ENCODE results near the gene MPL.

The MPL gene

DNA sequence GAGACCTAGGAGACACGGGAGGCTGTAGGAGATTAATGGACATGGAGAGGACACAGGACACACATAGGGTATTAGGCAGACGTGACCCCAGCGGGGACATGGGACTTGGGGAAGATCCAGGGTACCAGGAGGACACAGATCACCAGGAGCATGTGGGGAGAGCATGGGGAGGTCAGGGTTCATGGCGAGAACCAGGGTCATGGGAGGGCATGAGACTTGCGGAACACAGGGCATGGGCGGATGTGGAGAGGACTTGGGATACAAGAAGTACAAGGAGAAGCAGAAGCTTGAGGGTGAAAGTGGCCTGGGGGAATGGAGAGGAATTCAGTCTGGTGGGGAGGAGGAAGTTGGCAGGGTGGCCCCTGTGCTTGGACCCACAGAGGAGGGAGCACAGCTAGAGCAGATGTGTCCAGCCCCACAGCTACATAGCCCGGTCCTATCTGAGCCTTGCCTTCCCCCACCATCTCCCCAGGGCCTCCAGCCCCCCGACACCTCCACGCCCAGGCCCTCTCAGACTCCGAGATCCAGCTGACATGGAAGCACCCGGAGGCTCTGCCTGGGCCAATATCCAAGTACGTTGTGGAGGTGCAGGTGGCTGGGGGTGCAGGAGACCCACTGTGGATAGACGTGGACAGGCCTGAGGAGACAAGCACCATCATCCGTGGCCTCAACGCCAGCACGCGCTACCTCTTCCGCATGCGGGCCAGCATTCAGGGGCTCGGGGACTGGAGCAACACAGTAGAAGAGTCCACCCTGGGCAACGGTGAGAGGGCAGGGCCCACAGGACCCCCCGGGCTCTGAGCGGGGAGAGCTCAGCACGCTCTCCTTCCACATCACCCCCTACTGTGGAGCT is 24.7 kb upstream of the MPL start:
- TF ChIP-seq GATA3 (IDR thresholded peaks at IDR 0.05; ENCODE audit: low read depth, low read length) (no peak), GATA2 (IDR thresholded peaks at IDR 0.05; ENCODE audit: low read depth, low read length) (no peak)

DNA sequence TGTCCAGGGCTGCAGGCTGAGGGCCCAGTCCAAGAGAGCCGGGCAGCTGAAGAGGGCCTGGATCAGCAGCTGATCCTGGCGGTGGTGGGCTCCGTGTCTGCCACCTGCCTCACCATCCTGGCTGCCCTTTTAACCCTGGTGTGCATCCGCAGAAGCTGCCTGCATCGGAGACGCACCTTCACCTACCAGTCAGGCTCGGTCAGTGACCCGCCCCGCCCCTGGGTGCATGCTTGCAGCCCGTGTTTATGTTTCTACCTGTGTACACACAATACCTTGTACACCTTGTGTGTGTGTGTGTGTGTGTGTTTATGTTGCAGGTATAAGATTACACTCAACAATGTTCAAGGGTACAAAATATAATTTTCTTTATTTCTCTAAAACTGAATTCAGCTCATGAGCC is 23.8 kb upstream of the MPL start:
- TF ChIP-seq GATA3 (IDR thresholded peaks at IDR 0.05; ENCODE audit: low read depth, low read length) (no peak), GATA2 (IDR thresholded peaks at IDR 0.05; ENCODE audit: low read depth, low read length) (no peak)

DNA sequence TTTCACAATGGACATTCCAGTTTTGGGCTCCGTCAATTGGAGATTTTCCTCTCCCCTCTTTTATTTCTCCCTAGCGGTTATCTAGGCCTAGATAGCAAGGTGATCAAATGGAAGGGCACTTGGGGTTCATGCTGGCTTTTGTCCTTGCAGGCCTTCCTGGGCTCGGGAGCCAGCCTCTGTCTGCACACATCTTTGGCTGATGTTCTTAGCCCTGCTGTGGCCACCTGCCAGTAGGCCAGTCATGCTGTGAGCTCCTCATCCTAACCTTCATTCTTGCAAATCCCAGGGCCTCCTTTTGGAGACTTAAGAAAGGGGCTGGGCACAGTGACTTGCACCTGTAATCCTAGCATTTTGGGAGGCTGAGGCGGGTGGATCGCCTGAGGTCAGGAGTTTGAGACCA is 23.4 kb upstream of the MPL start:
- TF ChIP-seq GATA3 (IDR thresholded peaks at IDR 0.05; ENCODE audit: low read depth, low read length) (no peak), GATA2 (IDR thresholded peaks at IDR 0.05; ENCODE audit: low read depth, low read length) (no peak)

DNA sequence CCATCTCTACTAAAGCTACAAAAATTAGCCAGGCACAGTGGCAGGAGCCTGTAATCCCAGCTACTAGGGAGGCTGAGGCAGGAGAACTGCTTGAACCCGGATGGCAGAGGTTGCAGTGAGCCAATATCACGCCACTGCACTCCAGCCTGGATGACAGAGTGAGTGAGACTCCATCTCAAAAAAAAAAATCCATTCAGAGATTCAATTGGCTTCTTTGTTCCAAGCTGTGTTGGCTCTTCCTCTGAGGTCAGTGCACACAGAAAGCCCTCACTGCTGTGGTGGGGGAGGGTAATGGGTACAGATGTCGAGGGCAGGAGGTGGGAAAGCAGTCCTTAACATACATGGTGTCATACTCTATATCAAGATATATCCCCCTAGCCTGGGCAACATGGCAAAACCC is 22.1 kb upstream of the MPL start:
- TF ChIP-seq GATA3 (IDR thresholded peaks at IDR 0.05; ENCODE audit: low read depth, low read length), result no peak
- no peak for TF ChIP-seq GATA2 (IDR thresholded peaks at IDR 0.05; ENCODE audit: low read depth, low read length)

DNA sequence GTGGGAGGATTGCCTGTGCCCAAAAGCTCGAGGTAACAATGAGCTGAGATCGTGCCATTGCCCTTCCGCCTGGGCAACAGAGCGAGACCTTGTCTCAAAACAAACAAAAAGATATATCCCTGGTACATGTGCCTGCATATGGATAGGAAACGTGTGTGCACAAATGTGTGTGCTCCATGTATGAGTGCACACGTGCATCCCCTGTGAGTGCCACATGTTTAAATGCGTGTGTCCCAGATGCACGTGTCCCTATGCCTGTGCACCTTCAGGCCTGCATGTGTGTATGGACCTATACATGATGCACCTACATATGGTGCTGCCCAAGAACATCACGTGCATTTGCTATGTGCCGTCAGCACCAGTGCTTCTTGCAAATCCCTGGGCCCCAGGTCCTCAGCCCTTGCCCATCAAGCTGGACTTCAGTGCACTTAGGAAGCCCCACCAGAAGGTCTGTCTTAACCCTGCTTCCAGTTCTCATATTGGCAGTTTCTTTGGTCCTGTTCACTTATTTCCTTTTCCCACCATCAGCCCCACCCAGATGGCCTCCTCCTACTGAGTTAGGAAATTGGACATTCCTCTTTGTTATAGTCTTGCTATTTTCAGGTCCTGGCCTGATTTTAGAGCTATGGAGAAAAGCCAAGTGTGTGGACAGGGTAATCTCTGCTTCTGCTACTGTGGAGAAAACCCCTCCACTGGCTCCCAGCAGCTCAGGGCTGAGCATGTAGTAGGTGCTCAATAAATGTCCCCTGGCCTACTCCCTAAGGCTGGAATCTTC is 21.5 kb upstream of the MPL start:
- TF ChIP-seq GATA2 (IDR thresholded peaks at IDR 0.05; ENCODE audit: low read depth, low read length), result no peak
- TF ChIP-seq GATA3 (IDR thresholded peaks at IDR 0.05; ENCODE audit: low read depth, low read length), result no peak

DNA sequence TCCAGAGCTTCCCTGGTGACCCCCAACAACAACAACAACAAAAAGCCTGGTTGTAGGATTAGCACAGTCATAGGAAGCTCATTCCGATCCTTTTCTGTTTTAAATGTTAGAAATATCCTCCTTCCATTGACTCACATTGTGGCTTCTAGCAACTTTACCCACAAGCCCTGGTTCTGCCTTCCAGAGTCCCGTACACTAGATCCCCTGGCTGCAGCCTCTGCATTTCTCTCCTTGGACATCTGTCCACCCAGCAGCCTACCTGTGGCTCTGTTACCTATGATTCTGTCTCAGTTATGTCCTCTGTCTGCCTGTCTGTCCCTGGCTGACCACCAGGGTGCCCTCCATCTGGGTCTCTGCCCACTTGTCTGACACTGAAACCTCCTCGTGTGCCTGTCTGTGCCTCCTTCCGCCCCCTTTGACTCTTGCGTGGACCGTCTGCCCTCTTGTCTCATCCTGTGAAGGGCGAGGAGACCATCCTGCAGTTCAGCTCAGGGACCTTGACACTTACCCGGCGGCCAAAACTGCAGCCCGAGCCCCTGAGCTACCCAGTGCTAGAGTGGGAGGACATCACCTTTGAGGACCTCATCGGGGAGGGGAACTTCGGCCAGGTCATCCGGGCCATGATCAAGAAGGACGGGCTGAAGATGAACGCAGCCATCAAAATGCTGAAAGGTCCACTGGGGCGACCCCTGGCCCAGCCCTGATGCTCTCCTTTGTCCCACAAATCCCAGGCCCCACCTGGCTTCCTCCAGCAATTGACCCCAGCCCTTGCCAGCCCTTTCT is 20.7 kb upstream of the MPL start:
- TF ChIP-seq GATA2 (IDR thresholded peaks at IDR 0.05; ENCODE audit: low read depth, low read length) (no peak), GATA3 (IDR thresholded peaks at IDR 0.05; ENCODE audit: low read depth, low read length) (no peak)

DNA sequence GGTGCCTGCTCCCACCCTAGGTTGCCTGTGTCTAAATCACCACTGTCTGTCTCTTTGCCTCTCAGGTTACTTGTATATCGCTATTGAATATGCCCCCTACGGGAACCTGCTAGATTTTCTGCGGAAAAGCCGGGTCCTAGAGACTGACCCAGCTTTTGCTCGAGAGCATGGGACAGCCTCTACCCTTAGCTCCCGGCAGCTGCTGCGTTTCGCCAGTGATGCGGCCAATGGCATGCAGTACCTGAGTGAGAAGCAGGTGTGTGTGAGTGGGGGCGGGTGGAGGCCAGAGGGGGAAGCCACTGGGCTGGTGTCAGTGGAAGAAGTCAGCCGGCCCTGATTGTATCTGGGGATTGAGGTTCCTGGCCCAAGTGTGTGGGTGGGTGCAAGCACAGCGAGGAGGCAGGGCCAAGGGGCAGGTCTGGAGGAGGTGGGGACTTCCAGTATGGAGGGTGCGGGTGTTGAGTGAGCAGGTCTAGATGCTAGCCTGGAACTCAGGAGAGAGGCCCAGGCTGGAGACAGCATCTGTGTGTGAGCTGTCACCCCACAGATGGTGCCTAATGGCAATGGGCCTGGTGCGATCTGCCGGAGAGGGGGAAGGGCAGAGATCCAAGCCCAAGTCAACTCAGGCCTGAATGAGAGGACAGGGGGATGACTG is 19.7 kb upstream of the MPL start:
- TF ChIP-seq GATA3 (IDR thresholded peaks at IDR 0.05; ENCODE audit: low read depth, low read length), result no peak
- TF ChIP-seq GATA2 (IDR thresholded peaks at IDR 0.05; ENCODE audit: low read depth, low read length), result no peak

DNA sequence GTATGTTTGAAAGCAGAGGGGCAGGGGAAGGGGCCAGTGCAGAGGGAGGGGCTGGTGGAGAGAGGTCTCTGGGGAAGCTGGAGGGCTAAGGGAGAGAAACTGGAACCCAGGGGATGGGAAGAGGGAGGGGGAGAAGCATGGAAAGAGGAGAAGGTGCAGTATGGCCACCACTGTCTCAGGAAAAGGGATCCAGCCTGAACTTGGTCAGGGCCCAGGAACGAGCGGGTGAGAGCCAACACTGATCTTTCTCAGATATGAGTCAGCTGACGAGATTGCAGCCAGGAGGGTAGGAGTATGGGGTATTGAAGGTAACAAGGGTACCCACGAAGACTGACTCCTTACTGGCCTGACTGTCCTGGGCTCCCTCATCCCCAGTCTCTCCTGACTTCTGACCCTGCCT is 18.8 kb upstream of the MPL start:
- no peak for TF ChIP-seq GATA3 (IDR thresholded peaks at IDR 0.05; ENCODE audit: low read depth, low read length)
- TF ChIP-seq GATA2 (IDR thresholded peaks at IDR 0.05; ENCODE audit: low read depth, low read length), result no peak

DNA sequence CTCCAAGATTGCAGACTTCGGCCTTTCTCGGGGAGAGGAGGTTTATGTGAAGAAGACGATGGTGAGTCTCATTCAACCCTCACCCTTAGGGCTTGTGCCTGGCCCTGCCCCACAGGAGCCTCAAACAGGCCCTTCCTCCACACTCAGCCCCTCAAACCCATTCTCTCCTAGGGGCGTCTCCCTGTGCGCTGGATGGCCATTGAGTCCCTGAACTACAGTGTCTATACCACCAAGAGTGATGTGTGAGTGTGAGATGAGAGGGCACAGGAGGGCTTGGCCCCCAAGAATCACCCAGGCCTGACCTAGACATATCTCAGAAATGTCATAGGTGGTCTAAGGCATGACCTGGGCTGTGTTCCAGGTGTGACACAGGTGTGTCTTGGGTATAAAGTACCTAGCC is 18.3 kb upstream of the MPL start:
- TF ChIP-seq GATA3 (IDR thresholded peaks at IDR 0.05; ENCODE audit: low read depth, low read length), result no peak

DNA sequence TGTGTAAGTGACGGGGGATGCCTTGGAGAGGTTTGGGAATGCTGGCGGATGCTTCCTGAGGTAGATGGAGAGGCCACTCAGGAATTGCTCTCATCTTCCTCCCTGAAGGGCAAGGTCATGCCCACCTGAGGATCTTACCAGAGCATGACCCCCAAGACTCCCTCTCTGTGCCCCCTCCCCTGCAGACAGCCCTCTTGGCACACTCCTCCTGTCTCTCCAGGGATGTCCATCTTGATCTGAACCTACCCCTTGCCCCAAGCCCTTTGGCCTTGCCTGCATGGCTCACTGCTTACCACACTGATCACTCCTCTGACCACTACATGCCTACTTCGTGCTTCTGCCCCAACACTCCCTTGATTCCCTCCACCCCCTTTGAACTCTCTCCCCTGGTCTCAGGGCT is 17.9 kb upstream of the MPL start:
- TF ChIP-seq GATA3 (IDR thresholded peaks at IDR 0.05; ENCODE audit: low read depth, low read length) (no peak), GATA2 (IDR thresholded peaks at IDR 0.05; ENCODE audit: low read depth, low read length) (no peak)

DNA sequence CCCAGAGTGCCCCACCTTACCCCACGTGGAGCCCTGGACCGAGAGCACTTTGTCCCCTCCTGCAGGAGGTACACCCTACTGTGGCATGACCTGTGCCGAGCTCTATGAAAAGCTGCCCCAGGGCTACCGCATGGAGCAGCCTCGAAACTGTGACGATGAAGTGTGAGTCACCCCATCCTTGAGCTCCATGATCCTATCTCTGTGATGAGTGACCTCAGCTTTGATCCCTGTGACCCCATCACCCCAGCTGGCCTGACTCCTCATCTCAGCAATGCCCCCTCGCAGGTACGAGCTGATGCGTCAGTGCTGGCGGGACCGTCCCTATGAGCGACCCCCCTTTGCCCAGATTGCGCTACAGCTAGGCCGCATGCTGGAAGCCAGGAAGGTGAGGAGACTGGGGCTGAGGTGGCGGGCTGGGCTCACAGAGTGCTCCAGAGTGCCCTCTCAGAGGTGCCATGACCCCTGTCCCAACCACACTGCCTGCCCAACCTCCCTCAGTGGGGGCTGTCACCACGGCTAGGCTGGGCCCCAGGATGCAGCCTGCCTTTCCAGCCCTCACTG is 16.2 kb upstream of the MPL start:
- TF ChIP-seq GATA3 (IDR thresholded peaks at IDR 0.05; ENCODE audit: low read depth, low read length) (no peak), GATA2 (IDR thresholded peaks at IDR 0.05; ENCODE audit: low read depth, low read length) (no peak)

DNA sequence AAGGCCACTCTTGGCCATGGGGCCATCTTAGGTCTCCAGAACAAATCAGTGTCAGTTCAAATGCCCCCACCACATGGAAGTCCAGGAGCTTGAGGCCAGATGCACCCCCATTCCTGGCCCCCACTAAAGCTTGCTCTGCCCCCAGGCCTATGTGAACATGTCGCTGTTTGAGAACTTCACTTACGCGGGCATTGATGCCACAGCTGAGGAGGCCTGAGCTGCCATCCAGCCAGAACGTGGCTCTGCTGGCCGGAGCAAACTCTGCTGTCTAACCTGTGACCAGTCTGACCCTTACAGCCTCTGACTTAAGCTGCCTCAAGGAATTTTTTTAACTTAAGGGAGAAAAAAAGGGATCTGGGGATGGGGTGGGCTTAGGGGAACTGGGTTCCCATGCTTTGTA is 15.1 kb upstream of the MPL start:
- no peak for TF ChIP-seq GATA2 (IDR thresholded peaks at IDR 0.05; ENCODE audit: low read depth, low read length)
- no peak for TF ChIP-seq GATA3 (IDR thresholded peaks at IDR 0.05; ENCODE audit: low read depth, low read length)

DNA sequence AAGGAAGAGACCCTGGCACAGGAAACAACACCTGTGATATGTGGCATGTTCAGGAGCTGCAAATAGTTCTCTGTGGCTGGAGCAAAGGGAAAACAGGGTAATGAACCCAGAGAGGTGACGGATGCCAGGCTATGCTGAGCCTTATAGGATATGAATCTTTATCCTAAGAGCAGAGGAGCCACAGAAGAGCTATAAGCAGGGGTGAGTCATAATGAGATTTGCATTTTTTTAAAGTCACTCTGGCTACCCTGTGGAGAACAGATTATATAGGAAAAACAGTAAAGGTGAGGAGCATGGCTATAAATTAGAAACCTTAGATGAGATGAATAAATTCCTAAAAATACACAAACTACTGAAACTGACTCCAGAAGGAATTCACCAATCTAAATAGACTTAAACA is 12.8 kb upstream of the MPL start:
- TF ChIP-seq GATA3 (IDR thresholded peaks at IDR 0.05; ENCODE audit: low read depth, low read length) (no peak), GATA2 (IDR thresholded peaks at IDR 0.05; ENCODE audit: low read depth, low read length) (no peak)

DNA sequence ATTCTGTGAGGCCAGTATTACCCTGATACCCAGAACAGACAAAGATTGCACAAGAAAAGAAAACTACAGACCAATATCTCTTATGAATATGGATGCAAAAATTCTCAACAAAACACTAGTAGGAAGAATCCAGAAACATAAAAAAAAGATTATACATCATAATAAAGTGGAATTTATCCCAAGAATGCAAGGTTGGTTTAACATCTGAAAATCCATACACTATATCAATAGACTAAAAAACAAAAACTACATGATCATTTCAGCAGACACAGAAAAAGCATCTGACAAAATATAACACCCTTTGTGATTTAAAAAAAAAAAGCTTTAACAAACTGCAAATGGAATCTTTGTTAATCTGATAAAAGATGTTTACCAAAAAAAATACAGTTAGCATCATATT is 12.2 kb upstream of the MPL start:
- no peak for TF ChIP-seq GATA2 (IDR thresholded peaks at IDR 0.05; ENCODE audit: low read depth, low read length)
